ENCODE measurements around the gene COL9A2. TPM values are rescaled to one million over a fixed set of nuclear protein-coding genes. Genes with fewer than 3 reads are reported as not detected.
"Not testable (repeated sequence)": the region's sequence is repeated elsewhere in the genome, so short reads cannot be mapped to it uniquely, and the experiment has no call there.

COL9A2 gene
- total RNA-seq, 1 donor from 2014 or later: 1.3 TPM

- not testable (repeated sequence) for DNase-seq (ENCODE audit: low spot score)
- intact Hi-C loops (cut with DNase I): loop anchor here (10.0 kb wide), 1 partner anchor 73 kb away; no protein-coding TSS in a partner anchor
These were observed 14.3 kb upstream of the COL9A2 start for GRCh38 chr1:40331403-40331802.

DNA sequence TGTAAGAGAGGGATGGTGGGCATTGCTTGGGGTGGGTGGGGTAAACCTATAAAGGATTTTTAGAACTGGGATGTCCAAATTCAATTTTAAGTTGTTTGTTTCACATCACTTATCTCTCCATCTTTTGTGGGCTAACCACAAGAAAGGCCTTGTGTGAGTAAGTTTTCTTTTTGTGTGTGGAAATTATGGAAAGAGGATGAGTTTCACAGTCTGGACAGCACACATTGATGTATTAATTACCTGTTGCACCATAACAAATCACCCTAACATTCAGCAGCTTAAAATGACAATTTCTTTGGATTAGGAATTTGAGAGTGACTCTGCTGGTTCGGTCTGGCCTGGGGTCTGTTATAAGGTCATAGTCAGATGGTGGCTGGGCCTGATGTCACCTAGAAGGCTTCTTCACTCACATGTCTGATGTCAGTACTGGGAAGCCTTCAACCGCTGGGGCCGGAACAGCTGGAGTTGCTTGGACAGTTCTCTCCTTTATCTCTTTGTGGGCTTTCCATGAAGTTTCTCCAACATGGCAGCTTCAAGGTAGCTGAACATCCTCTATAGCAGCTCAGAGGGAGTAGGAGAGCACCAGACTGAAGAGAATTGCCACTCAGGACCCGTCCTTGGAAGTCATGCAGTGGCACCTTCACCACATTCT is 2.0 kb upstream of the COL9A2 start:
- no peak for DNase-seq (ENCODE audit: low spot score)
- intact Hi-C loops (cut with DNase I): loop anchor here (5.0 kb wide), 1 partner anchor 157 kb away; the partner anchor contains the start of gene RLF

DNA sequence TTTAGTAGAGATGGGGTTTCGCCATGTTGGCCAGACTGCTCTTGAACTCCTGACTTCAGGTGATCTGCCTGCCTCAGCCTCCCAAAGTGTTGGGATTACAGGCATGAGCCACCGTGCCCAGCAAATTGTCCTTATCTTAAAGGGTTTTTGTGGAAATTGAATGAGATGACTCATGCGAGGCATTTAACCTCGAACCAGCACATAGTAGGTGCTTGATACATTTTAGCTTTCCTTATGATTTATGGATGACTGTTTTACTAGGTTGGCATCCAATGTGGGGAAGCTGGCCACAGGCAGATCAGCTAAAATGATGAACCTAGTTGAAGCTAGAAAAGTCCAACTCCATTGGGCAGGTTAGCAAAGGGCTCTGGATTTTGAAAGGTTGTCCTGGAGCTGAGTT is 1.4 kb upstream of the COL9A2 start:
- no peak for DNase-seq (ENCODE audit: low spot score)
- intact Hi-C loops (cut with DNase I): loop anchor here (5.0 kb wide), 1 partner anchor 156 kb away; the partner anchor contains the start of gene RLF

GRCh38 chr1:40317394-40318074 is 448 bp upstream of the COL9A2 start:
- DNase-seq (ENCODE audit: low spot score): no peak
- intact Hi-C loops (cut with DNase I): loop anchor here (5.0 kb wide), 1 partner anchor 155 kb away; the partner anchor contains the start of gene RLF

- intact Hi-C loops (cut with DNase I): loop anchor here (5.0 kb wide), 1 partner anchor 154 kb away; the partner anchor contains the start of gene RLF
- DNase-seq (ENCODE audit: low spot score): no peak
These were observed 1.1 kb downstream of the COL9A2 start for GRCh38 chr1:40315795-40316594.

- intact Hi-C loops (cut with DNase I): loop anchor here (5.0 kb wide), 1 partner anchor 153 kb away; the partner anchor contains the start of gene RLF
- peak; percentile 93 for DNase-seq (ENCODE audit: low spot score)
These were observed 1.8 kb downstream of the COL9A2 start for GRCh38 chr1:40315239-40315794.

DNA sequence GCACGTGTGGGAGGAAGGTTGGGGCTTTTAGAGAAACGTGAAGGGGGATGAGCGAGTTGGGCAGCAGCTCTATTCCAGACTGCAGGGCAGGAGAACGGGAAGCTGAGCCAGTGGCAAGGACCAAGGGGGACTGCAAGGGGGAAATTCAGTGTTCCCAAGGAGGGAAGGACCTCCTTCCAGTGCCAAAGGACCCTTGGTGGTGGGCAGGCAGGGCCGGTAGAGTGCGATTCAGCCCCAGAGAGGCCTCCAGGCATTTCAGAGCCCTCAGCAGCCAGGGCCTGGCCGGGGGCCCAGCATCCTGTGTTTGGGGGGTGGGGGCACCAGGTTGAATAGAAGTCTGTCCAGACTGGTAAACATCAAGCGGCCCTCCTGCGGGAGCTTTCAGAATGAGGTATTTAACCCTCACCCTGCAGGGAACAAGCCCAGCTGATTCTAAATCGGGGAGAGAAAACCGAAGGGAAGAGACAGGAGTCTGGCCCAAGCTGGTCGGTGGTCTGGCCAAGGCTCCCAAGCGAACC is 2.3 kb downstream of the COL9A2 start:
- intact Hi-C loops (cut with DNase I): loop anchor here (5.0 kb wide), 1 partner anchor 152 kb away; the partner anchor contains the start of gene RLF
- no peak for DNase-seq (ENCODE audit: low spot score)

DNA sequence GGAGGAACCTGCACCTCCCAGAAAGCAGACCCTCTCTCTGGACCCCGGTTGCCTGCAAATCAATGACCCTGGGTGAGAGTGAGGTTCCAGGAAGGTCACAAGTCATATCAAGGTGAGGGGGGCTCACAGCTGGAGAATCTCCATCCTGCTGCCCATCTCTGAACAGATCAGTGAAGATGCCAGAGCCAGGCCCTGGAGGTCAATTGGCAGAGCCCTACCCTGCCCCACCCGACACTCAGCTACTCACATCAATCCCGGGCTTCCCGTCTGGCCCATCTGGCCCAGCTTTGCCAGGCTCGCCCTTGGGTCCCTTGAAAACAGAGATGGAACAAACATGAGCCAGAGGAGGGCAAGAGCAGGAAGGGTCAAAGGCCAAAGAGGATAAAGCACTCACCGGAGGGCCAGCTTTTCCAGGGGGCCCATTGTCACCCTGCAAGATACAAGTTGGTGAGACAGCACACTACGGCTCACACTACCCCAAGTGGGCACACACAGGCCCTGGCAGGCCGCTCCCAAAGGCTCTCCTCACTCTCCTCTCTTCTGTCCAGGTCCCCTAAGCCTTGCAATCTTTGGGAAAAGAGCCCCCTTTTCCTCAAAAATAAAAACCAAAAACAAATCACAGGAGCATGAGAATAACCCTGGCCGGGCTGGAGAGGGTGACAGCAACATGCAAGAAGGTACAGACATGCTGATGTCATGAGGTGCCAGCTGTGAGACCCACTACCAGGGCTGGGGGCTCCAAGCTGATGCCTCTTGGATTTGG is 2.9 kb downstream of the COL9A2 start:
- intact Hi-C loops (cut with DNase I): no loop called here
- DNase-seq (ENCODE audit: low spot score): no peak

DNA sequence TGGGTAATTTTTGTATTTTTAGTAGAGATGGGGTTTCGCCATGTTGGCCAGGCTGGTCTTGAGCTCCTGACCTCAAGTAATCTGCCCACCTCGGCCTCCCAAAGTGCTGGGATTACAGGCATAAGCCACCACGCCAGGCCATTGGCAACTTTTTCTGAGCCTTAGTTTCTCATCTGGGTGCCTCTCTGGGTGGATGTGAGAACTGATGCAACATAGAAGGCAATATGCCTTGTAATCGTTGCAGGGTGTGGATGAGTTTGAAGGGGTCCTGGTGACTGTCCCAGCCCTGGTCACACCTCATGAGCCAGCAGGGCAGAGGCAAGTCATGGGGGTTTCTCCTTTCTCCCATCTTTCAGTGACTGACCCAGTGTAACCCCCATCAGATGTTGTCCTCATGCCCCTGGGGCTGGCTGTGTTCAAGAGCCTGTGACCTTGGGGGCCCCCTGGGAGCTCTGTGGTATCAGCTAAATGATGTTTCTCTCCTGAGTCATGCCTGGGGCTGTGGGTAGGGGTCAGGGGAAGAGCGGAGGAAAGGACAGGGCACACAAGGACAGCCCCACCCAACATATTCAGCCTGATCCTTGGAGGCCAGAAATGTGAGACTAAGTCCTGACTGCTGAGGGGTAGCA is 3.6 kb downstream of the COL9A2 start:
- DNase-seq (ENCODE audit: low spot score): no peak
- intact Hi-C loops (cut with DNase I): no loop called here

DNA sequence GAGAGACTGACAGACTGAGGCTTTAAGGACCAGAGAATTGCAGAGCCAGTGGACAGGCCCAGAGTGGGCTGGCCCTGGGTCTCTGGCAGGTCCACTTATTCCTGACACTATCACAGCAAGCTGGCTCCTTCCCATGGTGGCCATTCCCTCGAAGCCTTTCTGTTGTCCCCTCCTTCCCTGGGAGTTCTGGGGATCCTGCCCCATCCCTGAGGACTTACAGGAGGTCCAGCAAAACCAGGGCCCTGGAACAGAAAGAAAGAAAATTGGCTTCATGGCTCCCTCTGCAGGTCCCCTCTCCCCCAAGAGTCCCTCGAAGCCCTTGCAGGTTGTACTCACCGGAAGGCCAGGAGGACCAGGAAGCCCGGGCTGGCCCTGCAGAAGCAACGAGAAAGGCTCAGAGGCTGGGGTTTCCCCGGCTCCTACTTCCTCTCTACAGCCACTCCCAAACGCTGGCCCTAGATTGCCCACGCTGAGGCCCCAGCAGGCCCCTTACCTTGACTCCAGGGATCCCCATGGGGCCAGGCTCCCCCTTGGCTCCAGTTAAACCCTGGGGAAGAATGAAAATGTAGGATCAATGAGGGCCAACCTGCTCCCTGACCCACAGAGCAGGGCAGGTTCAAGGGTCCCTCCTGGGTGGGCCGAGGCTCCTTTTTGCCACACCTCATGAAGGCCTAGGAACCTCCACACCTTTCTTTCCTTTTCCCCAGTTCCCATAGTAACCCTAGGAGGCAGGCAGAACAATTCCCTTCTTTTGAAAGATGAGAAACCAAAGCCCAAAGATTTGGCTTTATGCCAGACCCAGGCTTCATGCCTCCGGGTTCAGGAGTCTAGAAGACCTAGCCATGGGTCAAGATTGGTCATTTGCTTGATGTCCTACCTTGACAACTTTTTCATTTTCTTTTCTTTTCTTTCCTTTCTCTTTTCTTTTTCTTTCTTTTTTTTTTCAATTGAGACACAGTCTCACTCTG is 4.6 kb downstream of the COL9A2 start:
- peak; percentile 91 for DNase-seq (ENCODE audit: low spot score)

DNA sequence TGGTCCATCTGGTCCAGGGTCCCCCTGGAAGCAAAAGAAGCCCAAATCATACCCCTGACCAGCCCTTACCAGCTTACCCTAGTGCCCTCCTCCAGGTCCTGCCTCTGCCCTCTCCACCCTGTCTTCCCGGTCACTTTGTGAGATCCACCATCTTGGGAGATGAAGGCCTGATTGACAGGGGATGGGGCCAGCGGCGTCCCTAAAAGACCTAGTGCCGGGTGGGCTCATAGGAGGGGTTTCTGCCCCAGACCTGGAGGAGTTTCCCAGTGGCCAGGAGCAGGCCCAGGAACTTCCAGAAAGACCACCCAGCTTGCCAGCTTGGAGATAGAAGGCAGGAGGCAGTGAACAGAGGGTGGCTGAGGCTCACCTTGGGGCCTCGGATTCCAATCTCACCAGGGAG is 5.4 kb downstream of the COL9A2 start:
- intact Hi-C loops (cut with DNase I): no loop called here
- no peak for DNase-seq (ENCODE audit: low spot score)

More for the DNA sequence above, 4.6 kb downstream of the COL9A2 start:
- intact Hi-C loops (cut with DNase I): no loop called here

- no peak for DNase-seq (ENCODE audit: low spot score)
- intact Hi-C loops (cut with DNase I): no loop called here
These were observed 6.0 kb downstream of the COL9A2 start for GRCh38 chr1:40310983-40311642.

DNA sequence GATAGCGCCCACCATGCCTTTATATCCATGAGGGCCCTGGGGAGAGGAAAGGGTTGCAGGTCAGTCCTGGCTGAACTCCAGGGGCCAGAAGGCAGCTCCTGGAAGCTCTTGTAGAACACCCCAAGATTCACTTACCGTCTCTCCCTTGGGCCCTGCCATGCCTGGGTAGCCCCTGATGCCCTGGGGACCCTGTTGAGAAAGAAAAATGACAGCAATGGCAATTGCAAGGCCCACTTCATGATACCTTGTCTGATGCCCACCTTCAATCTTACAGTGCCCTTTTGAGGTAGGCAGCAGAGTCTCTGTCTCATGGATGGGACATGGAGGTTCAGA is 7.0 kb downstream of the COL9A2 start:
- intact Hi-C loops (cut with DNase I): no loop called here
- no peak for DNase-seq (ENCODE audit: low spot score)

DNA sequence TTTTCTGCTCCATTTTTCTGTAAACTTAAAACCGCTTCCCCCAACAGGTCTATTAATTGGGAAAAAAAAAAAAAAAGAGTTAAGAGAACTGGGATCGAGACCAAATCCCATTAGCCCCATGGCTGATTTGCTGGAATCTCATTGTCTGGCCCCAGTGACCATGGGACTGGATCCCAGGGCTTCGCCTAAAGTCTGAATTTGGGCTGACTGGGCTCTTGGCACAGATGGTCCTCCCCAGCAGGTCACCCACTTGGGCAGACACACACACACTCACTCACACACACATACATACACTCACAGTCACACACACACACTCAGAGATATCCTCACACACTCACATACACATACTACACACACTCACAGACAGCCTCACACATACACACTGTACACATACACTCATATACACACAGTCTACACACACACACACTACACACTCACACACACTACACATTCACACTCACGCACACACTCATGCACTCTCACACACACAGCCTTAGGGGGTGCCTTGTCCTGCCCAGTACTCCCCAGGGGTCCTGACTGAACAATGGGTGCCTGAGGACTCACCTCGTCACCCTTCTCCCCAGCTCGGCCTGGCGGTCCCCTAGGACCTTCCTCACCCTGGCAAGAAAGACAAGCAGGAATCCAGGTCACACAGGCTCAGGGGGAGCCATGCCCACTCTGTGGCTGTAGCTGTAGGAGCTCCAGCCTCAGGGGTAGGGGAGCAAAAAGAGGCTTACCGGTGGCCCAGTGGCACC is 7.5 kb downstream of the COL9A2 start:
- no peak for DNase-seq (ENCODE audit: low spot score)
- intact Hi-C loops (cut with DNase I): no loop called here

- no peak for DNase-seq (ENCODE audit: low spot score)
- intact Hi-C loops (cut with DNase I): no loop called here
These were observed 8.9 kb downstream of the COL9A2 start for GRCh38 chr1:40308036-40308727.

GRCh38 chr1:40307186-40307585 is 9.9 kb downstream of the COL9A2 start:
- no peak for DNase-seq (ENCODE audit: low spot score)
- intact Hi-C loops (cut with DNase I): no loop called here

All from cardiac septum (tissue), 1 donor.